HG03175 (cell line): ENCODE data around the gene COL8A2.

Source experiments
- ATAC-seq: cut with Tn5 transposase; IDR thresholded peaks from one replicate; pipeline ENCODE4 v1.9.1; 2021; ENCODE audit warnings: mild to moderate bottlenecking, moderate library complexity; ENCODE audit not compliant: unreplicated experiment

Gene COL8A2

DNA sequence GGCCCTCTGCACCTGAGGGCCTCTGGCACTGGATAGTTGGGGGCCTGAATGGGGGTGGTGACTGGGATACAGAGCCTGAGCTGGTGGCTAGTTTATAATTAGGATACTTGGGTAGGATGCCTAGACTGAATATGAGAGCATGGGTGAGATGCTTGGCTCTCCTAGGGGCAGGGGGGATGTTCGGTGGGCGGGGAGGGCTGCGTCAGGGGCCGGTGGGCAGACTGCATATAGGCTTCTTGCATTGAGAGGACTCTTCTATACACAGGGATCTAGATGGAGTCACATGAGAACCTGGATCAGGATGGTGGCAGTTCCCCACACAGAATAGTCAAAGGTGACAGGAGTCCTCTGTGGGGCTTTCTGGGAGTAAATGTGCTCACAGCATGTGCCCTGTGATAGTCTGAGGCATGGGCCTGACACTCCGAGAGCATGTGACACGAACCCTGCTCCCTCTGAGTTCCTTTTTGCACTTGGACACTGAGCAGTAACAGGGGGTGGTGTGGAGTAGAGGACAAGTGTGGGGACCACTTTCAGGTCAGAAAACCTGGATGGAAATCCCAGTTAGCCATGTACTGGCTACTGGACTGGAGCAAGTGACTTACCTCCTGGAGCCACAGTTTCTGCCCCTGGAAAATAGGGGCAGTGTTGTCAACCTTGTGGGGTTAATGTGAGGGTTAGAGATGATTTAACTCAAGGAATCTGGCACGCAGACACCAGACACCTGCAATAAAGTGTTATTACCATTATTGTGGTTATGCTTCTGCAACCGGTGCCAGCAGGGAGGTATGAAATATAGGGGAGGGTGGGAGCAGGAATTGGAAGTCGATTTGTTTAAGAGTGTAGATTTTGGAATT lies 33.2 kb upstream of the COL8A2 start:
- no peak for ATAC-seq

DNA sequence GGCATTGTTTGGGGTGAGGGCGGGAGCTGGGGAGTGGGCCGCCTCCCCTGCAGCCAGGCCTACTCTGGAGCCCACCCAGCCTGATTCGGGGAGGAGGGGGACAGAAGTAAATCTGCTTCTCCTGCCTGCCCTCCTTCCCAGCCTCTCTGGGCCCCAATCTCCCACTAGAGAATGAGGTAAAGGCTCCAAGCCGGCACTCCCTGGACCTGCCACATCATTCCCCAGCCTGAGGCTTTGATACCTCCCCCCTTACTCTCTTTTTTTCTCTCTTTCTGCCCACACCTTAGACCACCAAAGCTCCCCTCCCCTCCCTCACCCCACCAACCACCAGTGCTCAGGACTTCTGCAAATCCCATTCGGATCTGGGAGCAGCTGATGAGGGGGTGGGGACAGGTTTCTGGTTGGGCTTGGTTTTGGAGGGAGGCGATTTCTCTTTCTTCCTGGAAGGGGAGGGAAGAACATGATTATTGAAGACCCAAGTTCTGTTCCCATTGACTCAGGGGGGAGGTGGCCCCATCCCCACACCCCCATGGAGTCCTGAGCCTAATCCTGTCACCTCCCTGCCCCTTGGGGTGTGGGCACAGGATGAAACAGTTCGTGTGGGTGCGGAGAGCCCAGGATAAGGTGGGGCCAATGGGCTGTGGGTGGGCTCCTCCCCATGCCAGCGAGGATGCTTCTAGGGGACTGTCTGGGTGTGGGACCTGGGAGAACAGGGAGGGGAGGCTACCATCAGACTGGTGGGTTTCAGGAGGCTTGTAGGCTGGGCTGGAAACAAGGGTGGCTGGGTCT lies 32.3 kb upstream of the COL8A2 start:
- ATAC-seq, result no peak

- no peak for ATAC-seq
Measured at GRCh38 chr1:36156329-36157114, 31.5 kb upstream of the COL8A2 start.

DNA sequence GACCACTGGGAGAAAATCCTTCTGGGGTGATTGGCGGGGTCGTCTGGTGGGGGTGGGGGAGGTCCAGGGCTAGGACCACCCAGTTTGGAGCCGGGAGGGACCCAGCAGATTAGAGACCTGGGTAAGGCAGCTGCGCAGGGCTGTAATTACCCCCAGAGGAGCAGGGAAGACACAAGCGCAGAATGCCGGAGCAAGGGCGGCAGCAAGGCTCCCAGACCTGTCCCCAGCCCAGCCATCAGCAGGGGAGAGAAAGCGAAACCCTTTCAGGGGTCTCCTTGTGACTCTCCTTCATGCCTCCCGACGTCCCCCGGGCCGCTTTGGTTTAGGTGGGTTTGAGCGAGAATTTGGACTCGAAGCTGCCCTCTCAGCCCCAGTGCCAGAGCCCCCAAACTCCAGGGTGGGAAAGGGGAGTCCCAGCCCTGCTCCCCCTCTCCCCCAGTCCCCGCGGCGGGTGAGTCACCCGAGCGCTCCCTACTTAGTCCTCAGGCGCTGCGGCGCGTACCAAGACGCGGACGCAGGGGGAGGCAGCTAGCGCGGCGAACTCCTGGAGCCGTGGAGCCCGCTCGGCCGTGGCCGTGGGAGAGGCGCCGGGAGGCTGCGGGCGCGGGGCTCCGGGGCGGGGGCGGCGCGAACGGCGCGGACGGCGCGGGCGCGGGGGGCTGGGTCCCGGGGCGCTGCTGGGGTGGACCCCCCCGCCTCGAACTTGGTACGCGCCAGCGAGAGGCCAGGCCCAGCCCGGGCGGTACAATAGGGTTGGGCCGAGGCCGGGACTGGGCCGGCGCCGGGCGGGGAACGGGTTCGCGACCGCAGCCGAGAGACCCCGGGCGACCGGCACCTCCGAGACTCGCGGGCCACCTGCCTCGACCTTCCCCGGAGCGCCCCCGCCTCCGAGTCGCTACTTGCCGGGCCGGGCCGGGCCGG lies 30.6 kb upstream of the COL8A2 start, which contains the start of gene MAP7D1:
TSS of gene MAP7D1 (plus strand) at position 753 of the 921 bp plus-strand sequence. CDS start 258 bp downstream, outside the sequence.
- peak; percentile 62 for ATAC-seq

GRCh38 chr1:36154765-36155407 lies 29.9 kb upstream of the COL8A2 start:
- no peak for ATAC-seq

GRCh38 chr1:36154335-36154734 lies 29.3 kb upstream of the COL8A2 start:
- ATAC-seq, result no peak

DNA sequence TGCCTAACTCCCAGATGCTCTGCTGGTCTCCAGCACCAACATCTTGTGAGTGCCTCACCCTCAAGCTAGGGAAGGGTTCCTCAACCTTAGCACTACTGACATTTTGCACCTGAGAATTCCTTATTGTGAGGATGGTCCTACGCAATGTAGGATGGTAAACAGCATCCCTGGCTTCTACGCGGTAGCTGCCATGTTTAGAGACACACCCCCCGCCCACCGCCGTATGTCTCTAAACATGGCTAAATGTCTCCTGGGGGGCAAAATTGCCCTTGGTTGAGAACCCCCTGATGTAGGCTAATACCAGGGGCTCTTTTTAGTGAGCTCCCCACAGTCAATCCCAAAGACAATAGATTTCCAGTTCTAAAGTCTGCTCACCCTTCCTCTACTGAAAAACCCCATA lies 28.5 kb upstream of the COL8A2 start:
- no peak for ATAC-seq

- ATAC-seq, result no peak
Measured at GRCh38 chr1:36151845-36152203, 26.8 kb upstream of the COL8A2 start.

- ATAC-seq, result no peak
Measured at GRCh38 chr1:36151134-36151844, 26.3 kb upstream of the COL8A2 start.

GRCh38 chr1:36150296-36151133 lies 25.5 kb upstream of the COL8A2 start:
- peak; percentile 39 for ATAC-seq

- no peak for ATAC-seq
Measured at GRCh38 chr1:36149973-36150295, 24.9 kb upstream of the COL8A2 start.

- peak; percentile 90 for ATAC-seq
Measured at GRCh38 chr1:36149237-36149972, 24.4 kb upstream of the COL8A2 start, which contains the start of gene TRAPPC3. TRAPPC3 (minus strand) TSS chr1:36149486; CDS start chr1:36149378, 108 bp downstream.

GRCh38 chr1:36148821-36149236 lies 23.8 kb upstream of the COL8A2 start:
- ATAC-seq, result no peak

GRCh38 chr1:36144413-36144812 lies 19.4 kb upstream of the COL8A2 start:
- no peak for ATAC-seq

GRCh38 chr1:36143424-36143823 lies 18.4 kb upstream of the COL8A2 start:
- no peak for ATAC-seq

- ATAC-seq, result no peak
Measured at GRCh38 chr1:36142121-36142520, 17.1 kb upstream of the COL8A2 start.

GRCh38 chr1:36139521-36139920 lies 14.5 kb upstream of the COL8A2 start:
- no peak for ATAC-seq
